ENCODE data around the gene RNU1-3. TPM values are rescaled to one million over a fixed set of nuclear protein-coding genes. Genes with fewer than 3 reads are reported as not detected.

RNU1-3 gene
- total and polyA plus RNA-seq, 9 of the 15 experiments (the other 6 are each of a cell fraction or from before 2014, with no cell fraction given) = under 0.01 to 32,823 (median 2,538) TPM; not detected in 4

GRCh38 chr1:16644482-16645270, 22.1 kb downstream of the RNU1-3 start (continued):
- TF ChIP-seq TOE1 (IDR thresholded peaks at IDR 0.05; ENCODE audit: borderline replicate concordance) = peak; percentile 94
- TF ChIP-seq TOE1 (CRISPR knock-in tag; IDR thresholded peaks at IDR 0.05; ENCODE audit: borderline replicate concordance, low read depth) = peak; percentile 99
- TF ChIP-seq MAFK (IDR thresholded peaks at IDR 0.05; ENCODE audit: low read length) = peak; percentile 12
- peak; percentile 90 for TF ChIP-seq KLF16 (IDR thresholded peaks at IDR 0.05)
- peak; percentile 99 for TF ChIP-seq KDM2B (CRISPR knock-in tag; IDR thresholded peaks at IDR 0.05)
- 0 out of 2 replicates have a peak, but pooled peaks have one; percentile 53 for TF ChIP-seq ZBTB43 (CRISPR knock-in tag; IDR thresholded peaks at IDR 0.05)
- TF ChIP-seq ZNF586 (CRISPR knock-in tag; conservative IDR thresholded peaks at IDR 0.05) = peak; percentile 87; the same call in 1 of the 2 replicates
- TF ChIP-seq SRSF3 (IDR thresholded peaks at IDR 0.05; ENCODE audit: insufficient read depth, low read length) = peak; percentile 96; the same call in 1 of the 2 replicates
- TF ChIP-seq SIRT6 (IDR thresholded peaks at IDR 0.05; ENCODE audit: low read depth, low read length) = peak; percentile 25
- TF ChIP-seq PKNOX1 (IDR thresholded peaks at IDR 0.05) = 0 out of 2 replicates have a peak, but pooled peaks have one; percentile 13
- TF ChIP-seq SMAD1 (IDR thresholded peaks at IDR 0.05; ENCODE audit: low read depth, low read length, partially characterized antibody) = peak; percentile 73
- TF ChIP-seq HCFC1 (IDR thresholded peaks at IDR 0.05; ENCODE audit: low read depth, low read length) = peak; percentile 83
- TF ChIP-seq AFF1 (IDR thresholded peaks at IDR 0.05; ENCODE audit: low read depth in 1 of 2, partially characterized antibody in 2 of 2) = peak in 1 of 2 experiments; percentile 13
- peak; percentile 42; the same call in 1 of the 2 replicates for TF ChIP-seq ZNF239 (CRISPR knock-in tag; IDR thresholded peaks at IDR 0.05)
- peak; percentile 1; the same call in 1 of the 2 replicates for TF ChIP-seq NFIX (CRISPR knock-in tag; IDR thresholded peaks at IDR 0.05; ENCODE audit: low read depth)
- peak; percentile 55; the same call in 1 of the 2 replicates for TF ChIP-seq NFE2 (IDR thresholded peaks at IDR 0.05; ENCODE audit: low read depth)
- peak; percentile 78 for TF ChIP-seq ZNF41 (CRISPR knock-in tag; conservative IDR thresholded peaks at IDR 0.05)
- peak; percentile 88 for TF ChIP-seq E2F5 (CRISPR knock-in tag; IDR thresholded peaks at IDR 0.05)
- peak; percentile 94 for TF ChIP-seq HIVEP1 (CRISPR knock-in tag; IDR thresholded peaks at IDR 0.05)
- TF ChIP-seq KDM5B (IDR thresholded peaks at IDR 0.05; ENCODE audit: insufficient replicate concordance, low read depth, low read length) = peak; percentile 97
